Forelimb muscle (tissue), 1 donor: ENCODE measurements around the gene ANXA11. TPM values are rescaled to one million over a fixed set of nuclear protein-coding genes. Genes with fewer than 3 reads are reported as not detected.
"Not testable (repeated sequence)": the region's sequence is repeated elsewhere in the genome, so short reads cannot be mapped to it uniquely, and the experiment has no call there.

Source experiments
- DNase-seq: peaks from one replicate; pipeline ENCODE4 v3.0.0-alpha.2; 2013; ENCODE audit warnings: low read depth
- polyA plus RNA-seq: library from polyadenylated mRNA; unstranded; fragments of 120-200 nt; gene quantifications from one replicate; pipeline ENCODE4 v1.2.1, GENCODE V29; 2013; ENCODE audit not compliant: insufficient read length

The ANXA11 gene
- polyA plus RNA-seq = 95.1 TPM

DNA sequence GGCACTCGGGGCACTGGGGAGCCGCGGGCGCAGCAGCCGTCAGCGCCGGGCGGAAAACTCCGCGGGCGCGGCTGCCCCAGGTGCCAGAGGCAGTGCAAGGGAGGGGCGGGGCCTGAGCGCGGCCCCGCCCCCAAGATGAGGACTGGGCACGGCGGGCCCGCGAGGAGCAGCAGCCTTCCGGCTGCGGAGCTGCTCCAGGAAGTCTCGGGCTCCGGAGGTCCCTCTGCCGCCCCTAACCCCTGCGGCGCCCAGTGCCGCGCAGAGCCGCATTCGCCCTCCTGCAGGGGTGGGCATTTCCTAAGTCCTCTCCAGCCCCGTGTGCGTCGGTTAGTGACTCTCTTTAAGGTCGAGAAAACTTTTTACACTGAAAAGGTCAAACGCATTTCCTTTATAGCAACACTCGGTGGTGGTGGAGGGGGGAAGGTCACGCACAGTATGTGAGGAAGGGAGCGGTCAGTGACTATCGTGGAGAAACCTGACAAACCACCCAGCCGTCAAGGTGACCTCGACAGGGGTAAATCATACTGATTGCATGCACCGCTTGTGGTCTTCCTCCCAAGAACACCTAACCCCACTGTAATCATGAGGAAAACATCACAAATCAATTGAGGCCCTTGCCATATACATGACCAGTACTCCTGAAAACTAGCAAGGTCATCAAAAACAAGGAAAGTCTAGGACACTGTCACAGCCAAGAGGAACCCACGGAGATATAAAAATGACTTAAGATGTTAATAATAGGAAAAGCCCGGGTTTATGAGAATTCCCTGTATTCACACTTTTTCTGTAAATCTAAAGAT is at the start of gene ANXA11:
TSS of gene ANXA11 (minus strand) at position 61 of the 800 bp plus-strand sequence. CDS start 32,676 bp downstream, outside the sequence.
- DNase-seq = no peak

DNA sequence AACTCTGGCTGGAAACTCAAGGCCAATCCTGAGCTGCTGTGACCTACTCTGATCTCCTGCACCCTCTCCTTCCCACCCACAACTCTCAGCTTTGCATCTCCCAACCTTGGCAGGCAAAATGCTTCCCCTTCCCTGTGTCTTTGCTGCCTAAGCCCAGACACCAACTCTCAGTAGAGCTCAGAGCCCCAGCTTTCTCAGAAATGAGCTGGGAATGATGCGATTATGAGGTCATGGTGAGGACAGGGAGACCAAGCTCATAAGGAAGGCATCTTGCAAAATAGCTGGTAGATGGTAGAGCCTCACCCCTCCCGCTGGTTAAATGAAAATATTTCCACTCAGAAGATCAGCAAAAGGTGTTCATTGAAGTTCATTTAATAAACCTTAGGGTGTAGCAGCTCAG is 49.4 kb upstream of the ANXA11 start:
- DNase-seq = not testable (repeated sequence)

DNA sequence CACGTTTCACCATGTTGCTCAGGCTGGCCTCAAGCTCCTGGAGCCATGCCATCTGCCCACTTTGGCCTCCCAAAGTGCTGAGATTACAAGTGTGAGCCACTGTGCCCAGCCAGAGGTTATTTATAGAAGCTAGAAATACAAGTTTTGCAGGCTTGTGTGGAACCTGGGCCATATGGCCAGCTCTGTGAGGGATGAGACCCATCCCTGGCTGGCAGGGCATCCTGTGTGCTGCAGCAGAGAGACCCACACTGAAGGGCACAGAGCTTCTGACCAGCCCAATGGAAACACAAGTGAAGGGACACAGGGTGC is 48.6 kb upstream of the ANXA11 start:
- not testable (repeated sequence) for DNase-seq

DNA sequence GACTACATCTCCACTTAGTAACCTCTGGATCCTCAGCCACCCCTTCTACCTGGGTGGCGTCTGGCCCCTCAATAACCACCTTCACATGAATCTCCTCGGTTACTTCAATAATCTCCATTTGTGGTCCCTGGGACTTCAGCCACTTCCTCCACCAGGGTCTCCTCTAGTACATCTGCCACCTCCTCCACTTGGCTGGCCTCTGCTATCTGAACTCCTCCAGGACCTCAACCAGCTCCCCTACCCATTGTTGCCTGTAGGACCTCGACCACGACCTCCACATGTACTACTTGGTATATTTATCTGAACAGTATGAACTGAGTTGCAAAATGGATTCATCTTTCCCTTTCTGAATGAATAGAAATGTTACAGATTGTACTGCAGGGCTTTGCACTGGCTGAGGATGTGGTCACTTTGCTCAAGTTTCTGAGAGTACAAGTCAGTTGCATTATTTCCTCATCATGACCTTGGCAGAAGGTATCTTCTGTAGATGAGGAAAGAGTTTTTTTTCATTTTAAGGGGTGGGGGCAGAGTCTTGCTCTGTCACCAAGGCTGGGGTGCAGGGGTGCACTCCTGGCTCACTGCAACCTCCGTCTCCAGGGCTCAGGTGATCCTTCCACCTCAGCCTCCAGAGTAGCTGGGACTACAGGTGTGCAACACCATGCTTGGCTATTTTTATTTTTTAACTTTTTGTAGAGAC is 48.1 kb upstream of the ANXA11 start:
- DNase-seq = no peak

DNA sequence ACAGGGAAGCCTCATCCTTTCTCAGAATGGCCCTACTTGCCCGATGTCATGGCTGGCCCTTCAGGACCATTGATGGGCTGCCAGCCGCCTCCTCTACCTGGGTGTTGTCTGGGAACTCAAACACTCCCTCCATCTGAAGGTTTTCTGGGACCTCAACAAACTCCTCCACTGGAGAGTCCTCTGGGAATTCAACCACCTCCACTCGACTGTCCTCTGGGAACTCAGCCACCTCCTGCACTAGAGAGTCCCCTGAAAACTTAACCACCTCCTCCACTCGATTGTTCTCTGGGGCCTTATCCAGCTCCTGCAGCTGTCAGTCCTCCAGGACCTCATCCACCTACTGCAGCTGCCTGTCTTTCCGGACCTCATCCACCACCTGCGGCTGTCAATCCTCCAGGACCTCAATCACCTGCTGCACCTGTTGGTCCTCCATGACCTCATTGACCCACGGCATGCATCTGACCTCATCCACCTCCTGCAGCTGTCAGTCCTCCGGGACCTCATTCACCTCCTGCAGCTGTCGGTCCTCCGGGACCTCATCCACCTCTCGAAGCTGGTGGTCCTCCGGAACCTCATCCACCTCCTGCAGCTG is 47.1 kb upstream of the ANXA11 start:
- no peak for DNase-seq

DNA sequence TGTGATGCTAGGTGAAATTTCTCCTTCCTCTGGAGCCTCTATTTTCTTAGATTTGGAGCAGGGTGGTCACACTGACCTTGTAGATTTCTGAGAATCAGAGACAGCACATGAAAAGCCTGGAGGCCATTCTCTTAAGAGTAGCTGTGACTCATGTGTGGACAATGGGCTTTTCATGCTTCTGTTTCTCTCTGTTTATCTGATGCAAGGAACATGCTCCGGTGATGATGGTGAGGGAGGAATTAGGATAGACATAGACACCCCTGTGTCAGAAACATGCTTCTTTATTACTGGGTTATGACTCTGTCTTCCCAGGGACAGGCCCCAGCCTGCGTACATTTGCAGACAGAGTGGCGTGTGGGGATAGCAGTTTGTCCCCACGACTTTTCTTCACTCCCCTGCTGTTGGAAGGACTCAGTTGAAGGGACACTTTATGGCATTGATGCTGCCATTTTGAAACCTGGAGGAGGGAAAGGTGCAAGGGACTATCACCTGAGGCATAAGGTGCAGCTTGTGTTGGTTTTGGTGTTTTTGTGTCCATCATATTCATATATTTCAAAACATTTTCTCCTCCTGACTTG is 46.5 kb upstream of the ANXA11 start:
- DNase-seq = not testable (repeated sequence)

DNA sequence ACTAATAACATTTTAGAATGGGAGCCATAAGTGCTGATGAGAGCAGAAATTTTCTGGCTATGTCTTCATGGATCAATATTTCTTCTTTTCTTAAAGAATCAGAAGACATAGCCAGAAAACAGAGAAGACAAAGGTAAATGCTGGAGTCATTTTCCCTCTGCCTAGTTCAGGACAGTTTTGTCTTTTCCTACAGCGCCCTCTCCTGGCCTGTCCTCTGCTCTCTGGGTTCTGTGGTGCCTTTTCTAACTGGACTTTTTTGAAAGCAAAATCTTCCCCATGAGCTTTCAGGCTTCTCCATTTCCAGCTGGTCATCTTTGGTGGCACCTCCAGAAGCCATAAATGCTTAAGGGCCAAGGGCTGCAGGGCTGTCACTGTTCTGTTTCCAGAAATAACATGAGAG is 45.1 kb upstream of the ANXA11 start:
- DNase-seq = not testable (repeated sequence)

DNA sequence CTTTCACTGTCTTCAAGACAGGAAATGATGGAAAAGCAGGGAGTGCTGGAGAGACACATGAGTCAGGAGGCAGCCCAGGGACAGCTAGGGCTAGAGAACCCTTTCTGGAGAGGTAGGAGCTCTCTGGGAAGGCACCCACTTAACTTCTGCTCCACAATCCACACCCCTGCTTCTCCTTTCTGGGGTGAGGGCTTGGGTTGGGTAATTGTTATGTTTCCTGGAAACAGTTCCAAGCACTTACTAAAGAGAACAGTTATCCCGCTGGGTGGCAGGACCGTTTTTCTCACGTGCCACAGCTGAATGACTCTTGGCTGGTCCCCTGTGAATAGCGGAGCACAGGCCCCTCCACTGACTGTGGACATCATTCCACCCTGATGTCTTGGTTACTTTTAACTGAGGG is 44.6 kb upstream of the ANXA11 start:
- not testable (repeated sequence) for DNase-seq

DNA sequence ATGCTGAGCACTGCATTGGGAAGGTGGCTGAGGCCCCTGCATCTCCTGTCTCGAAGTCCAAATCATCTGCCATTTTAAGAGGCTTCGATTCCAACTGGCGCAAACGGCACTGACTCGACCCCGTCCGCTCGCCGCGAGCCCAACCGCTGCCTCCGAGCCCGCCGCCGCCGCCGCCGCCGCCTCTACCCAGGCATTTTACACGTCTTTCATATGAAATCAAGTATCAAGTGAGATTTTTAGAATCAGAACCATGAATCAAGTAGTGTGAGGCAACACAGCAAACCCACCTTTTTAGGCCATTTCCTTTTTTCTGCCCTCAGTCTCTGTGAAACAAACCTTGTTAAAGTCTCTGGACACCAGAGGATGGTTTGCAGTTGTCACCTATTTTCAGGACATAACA is 42.3 kb upstream of the ANXA11 start:
- not testable (repeated sequence) for DNase-seq

DNA sequence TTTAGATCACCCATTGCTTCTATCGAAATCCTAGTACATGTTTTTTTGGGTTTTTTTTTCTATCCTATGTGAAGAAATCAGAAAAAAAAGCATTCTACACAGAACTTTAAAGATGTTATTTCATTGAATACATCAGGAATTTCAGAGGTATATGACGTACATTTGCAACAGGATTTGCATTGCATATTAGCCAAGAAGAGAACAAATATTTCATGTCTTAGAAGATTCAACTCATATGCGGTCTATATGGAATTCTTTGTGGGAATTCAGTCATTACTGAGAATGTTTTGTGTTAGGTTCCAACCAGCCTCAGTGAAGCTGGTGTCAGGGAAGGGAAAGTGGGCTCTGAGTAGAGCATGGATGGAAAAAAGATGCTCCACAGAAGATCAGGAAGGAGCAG is 39.0 kb upstream of the ANXA11 start:
- not testable (repeated sequence) for DNase-seq

DNA sequence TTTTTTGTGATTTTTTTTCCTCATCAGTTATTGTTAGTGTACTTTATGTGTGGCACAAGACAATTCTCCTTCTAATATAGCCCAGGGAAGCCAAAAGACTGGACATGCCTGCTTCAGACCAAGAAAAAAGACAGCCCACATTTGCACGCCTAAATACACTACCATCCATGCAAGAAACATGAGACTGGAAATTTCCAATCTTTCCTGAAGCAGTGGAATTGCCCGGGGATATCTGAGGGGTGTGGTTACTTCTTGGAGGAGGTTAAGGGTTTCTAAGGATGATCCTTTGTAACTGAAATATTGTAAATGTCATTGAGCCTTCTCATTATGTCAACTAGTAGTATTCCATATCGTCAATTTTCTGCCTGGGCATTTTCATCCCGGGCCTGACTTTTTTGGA is 37.0 kb upstream of the ANXA11 start:
- not testable (repeated sequence) for DNase-seq

DNA sequence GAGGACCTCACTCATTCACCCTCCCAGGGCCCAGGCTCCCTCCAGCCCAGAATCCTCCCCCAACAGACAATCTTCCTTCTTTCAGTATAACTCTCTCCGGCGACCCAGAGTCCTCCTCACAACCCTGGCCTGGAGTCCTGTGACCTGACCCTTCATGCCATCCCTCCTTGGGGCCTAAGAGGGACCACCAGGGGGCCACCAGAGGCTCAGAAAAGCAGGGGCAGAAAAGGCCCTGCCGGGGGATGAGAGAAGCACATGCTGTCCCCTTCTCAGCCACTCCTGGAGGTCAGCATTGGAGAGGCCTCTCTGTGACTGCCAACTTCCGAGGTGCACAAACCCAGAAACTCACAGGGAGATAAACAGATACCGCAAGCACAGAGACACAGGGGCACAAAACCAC is 31.1 kb upstream of the ANXA11 start:
- DNase-seq = not testable (repeated sequence)

DNA sequence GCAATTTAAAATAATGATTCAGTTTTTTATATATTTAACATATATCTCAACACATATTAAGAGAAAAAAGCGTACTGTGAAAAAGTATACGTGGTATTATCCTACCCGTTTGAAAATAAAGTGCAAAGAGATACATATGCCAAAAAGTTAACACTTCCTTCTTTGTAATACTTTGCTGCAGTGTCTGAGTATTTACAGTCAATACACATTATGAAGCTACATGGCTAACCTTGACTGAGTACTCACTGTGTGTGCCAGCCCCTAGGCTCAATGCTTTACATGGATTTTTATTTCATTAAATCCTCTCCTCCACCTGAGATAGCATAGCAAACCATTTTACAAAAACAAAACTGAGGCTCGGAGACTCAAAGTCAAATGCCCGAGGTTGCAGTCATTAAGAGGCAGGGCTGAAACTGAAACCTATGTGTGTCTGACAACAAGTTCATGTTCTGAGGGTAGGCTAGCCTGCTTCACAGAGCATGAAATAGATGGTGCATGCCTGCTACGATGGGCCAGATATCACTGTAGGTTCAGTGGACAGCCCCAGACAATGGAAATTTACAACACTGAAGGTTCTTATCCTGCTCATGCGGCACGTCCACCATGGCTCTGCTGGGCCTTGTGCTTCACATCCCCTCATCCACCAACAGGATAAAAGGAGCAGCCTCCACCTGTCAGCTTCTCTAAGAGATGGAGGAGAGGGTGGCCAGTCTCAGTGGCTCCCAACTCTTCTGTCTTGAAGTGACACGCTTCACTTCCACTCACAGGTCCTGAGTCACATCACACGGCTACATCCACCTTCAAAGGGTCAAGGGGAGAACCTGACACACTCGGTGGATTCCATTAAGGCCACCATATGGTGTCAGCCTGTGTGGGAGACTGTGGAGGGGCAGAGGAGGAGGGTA is 29.2 kb upstream of the ANXA11 start:
- DNase-seq = not testable (repeated sequence)

DNA sequence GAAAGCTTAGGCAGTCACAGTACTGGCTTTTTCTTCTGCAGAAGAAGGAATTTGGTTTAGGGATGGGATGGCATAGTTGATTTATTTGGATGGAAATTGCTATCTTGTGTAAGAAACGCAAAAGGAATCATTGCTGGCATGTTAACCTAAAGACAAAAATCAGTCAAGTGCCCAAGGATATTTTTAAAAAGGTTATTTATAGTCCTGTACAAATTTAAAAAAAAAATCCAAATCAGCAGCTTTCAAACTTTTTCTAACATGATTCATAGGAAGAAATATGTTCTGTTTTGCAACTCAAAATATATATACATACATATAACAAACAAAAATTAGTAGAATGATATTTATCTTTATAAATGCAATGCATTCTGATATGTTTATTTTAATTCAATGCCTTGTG is 28.5 kb upstream of the ANXA11 start:
- DNase-seq = not testable (repeated sequence)

DNA sequence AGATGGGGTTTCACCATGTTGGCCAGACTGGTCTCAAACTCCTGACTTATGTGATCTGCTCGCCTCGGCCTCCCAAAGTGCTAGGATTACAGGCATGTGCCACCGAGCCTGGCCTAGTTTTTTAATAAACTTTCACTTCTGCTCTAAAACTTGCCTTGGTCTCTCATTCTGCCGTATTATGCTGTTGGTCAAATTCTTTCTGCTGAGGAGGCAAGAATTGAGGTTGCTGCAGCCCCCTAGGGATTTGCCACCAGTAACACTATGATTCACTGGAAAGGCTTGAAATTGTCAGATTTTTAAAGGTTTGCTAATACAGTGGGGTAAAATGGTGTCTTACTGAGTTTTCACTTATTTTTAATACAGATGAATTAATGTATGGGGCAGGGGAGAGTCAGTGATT is 21.4 kb upstream of the ANXA11 start:
- not testable (repeated sequence) for DNase-seq

DNA sequence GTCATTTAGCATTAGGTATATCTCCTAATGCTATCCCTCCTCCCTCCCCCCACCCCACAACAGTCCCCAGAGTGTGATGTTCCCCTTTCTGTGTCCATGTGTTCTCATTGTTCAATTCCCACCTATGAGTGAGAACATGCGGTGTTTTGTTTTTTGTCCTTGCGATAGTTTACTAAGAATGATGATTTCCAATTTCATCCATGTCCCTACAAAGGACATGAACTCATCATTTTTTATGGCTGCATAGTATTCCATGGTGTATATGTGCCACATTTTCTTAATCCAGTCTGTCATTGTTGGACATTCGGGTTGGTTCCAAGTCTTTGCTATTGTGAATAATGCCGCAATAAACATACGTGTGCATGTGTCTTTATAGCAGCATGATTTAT is 17.7 kb upstream of the ANXA11 start:
- DNase-seq = not testable (repeated sequence)

DNA sequence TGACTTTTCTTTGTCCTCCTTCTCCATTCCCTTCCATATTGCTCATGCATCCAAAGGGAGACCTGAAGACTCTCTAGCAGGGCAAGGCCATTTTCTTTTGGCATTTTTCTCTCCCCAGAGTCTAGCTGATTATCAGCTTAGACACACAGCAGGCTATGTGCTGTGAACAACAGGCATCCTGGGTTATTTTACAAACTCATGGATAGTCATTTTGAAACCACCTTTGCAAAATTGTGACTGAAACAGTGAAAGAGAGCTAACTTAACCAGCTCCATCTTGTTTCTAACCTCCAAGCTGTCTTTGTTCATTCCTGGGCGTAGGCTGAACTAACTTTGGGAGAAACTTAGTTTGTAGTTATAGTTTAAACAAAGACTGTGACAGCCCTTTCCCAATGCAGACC is 13.5 kb upstream of the ANXA11 start:
- not testable (repeated sequence) for DNase-seq

DNA sequence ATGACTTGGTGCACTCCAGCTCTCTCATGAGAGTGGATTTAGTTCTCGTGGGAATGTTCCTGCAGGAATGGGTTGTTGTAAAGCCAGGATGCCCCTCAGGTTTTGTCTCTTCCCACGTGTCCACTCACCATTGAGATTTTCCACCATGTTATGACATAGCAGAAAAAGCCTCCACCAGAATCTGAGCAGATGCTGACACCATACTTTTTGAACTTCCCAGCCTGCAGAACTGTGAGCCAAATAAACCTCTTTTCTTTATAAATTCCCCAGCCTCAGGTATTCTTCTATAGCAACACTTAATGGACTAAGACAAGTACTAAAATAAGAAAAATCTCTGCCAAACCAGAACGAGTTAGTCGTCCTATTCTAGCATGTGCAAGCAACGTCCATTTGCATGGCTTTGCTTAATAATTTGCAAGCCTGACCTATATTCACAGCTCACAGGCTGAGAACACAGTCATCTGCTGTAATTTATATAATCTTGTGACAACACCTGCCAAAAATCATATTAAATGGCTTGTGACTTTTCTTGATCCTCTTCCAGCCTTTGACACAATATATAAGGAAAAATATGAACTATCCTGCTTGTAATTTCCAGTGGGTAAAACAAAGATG is 9.1 kb upstream of the ANXA11 start:
- not testable (repeated sequence) for DNase-seq

DNA sequence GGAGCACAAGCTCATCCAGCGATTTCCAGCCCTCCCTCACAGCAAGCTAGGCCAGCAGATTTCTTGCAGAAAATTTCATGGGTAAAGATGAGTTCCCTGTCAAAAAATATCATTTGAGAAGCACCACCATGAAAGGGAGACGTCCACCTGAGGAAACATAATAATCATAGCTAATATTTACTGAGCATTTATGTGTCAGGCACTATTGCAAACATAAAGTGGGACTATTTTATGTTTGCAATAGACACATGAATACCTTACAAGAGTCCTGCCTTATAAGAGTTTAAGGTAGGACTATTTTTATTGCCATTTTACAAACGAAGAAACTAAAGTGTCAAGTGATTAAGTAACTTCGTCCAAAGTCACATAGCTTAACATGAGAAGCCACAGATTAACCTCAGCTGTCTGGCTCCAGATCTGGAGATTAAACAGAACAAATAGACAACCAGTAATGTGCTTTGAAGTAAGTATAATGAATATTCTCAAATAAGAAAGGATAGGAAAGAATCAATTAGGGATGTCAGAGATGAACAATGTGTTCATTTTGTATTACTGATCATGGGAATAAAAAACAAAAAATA is 7.3 kb upstream of the ANXA11 start:
- not testable (repeated sequence) for DNase-seq

DNA sequence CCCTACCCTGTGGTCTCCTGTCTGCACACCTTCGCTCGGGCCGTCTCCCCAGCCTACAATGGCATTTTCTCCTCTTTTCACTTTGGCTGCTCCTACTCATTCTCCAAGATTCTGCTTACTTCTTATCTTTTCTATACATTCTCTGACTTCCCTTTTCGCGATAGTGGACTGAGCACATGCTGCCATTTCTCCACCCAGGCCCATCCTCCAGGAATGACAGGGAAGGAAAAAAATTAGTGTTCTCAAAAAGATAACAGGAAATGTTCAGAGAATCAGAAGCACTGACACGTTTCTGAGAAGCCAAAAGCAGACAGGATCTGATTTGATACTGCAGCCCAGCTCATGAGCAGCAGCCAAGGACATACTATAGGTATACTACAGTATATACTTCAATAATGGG is 6.4 kb upstream of the ANXA11 start:
- no peak for DNase-seq

DNA sequence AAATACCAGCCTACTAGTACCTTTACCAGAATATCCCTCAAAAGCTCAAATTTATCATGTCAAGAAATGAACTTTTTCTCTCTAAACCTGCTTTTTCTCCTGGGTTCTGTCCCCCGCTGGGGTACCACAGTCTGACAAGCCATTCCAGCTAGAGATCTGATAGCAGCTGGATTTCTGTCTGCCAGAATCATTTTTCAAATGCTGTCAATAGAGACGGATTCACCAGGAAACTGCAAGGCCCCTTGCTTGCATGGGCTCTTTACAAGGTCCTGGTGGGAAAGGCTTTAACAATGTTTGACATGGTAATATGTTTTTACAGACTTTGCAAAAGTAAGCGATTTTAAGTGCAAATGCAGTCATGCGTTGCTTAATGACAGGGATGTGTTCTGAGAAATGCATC is 4.9 kb upstream of the ANXA11 start:
- DNase-seq = no peak
